ENCODE measurements around the gene TLCD2. TPM values are rescaled to one million over a fixed set of nuclear protein-coding genes. Genes with fewer than 3 reads are reported as not detected.
A peak's percentile ranks its signal among the peaks of the same experiment; 100 is the strongest.

TLCD2 gene
- total RNA-seq, 1 experiment from 2014 or later = 1.9 TPM

- TF ChIP-seq PRDM15 (CRISPR knock-in tag; IDR thresholded peaks at IDR 0.05) (no peak), IRF1 (CRISPR knock-in tag; IDR thresholded peaks at IDR 0.05) (no peak), NR3C1 (CRISPR knock-in tag; conservative IDR thresholded peaks at IDR 0.05; ENCODE audit: low read depth) (no peak), TEAD4 (CRISPR knock-in tag; IDR thresholded peaks at IDR 0.05) (no peak), IRF2 (CRISPR knock-in tag; IDR thresholded peaks at IDR 0.05; ENCODE audit: borderline replicate concordance, low read depth) (no peak), ATF1 (CRISPR knock-in tag; IDR thresholded peaks at IDR 0.05) (no peak), ZMAT4 (CRISPR knock-in tag; IDR thresholded peaks at IDR 0.05) (no peak), TP53 (CRISPR knock-in tag; IDR thresholded peaks at IDR 0.05) (no peak), NFYB (CRISPR knock-in tag; conservative IDR thresholded peaks at IDR 0.05; ENCODE audit: low read depth) (no peak)
Measured at GRCh38 chr17:1754430-1755112, 44.4 kb upstream of the TLCD2 start (continued).

- Mint-ChIP-seq H3K4me3 (no peak overlapping the region), H3K27ac (no peak overlapping the region), H3K27me3 (ENCODE audit: low read depth) (no peaks in the 10 kb centered on the region), H3K9me3 (no peaks in the 10 kb centered on the region), H3K4me1 (peaks cover 10% of the 10 kb centered on the region), H3K36me3 (no peaks in the 10 kb centered on the region)
- TF ChIP-seq E2F1 (CRISPR knock-in tag; IDR thresholded peaks at IDR 0.05) = no peak
- TF ChIP-seq ZNF219 (CRISPR knock-in tag; IDR thresholded peaks at IDR 0.05; ENCODE audit: borderline replicate concordance) = no peak
- TF ChIP-seq ZNF423 (CRISPR knock-in tag; IDR thresholded peaks at IDR 0.05) = peak; percentile 71; the same call in 1 of the 2 replicates
- no peak for TF ChIP-seq MYBL2 (CRISPR knock-in tag; IDR thresholded peaks at IDR 0.05)
- no peak for TF ChIP-seq ERG (CRISPR knock-in tag; IDR thresholded peaks at IDR 0.05)
- TF ChIP-seq AFF4 (CRISPR knock-in tag; IDR thresholded peaks at IDR 0.05; ENCODE audit: borderline replicate concordance) = no peak
- ChIA-PET CTCF (interaction anchor here (1.9 kb wide), 1 partner anchor 37 kb away, joined by 8 read pairs; no protein-coding TSS in a partner anchor), POLR2A (interaction anchor here (0.6 kb wide), 1 partner anchor 62 kb away, joined by 3 read pairs; no protein-coding TSS in a partner anchor)
- ATAC-seq (no peak), DNase-seq (ENCODE audit: low spot score) (no peak)
Measured at GRCh38 chr17:1753767-1754429, 43.7 kb upstream of the TLCD2 start.

All from WTC11 (cell line).